Measurements from ENCODE around the gene PNISR.

GRCh38 chr6:99427988-99428387 is 2.9 kb upstream of the PNISR start:
- no peak for TF ChIP-seq CTCF (IDR thresholded peaks at IDR 0.05; ENCODE audit: low read depth, low read length, poor library complexity, severe bottlenecking)
- no peak for TF ChIP-seq EZH2phosphoT487 (IDR thresholded peaks at IDR 0.05; ENCODE audit: borderline replicate concordance, low read length)
